Measurements from ENCODE around the gene TOM1L2.

DNA sequence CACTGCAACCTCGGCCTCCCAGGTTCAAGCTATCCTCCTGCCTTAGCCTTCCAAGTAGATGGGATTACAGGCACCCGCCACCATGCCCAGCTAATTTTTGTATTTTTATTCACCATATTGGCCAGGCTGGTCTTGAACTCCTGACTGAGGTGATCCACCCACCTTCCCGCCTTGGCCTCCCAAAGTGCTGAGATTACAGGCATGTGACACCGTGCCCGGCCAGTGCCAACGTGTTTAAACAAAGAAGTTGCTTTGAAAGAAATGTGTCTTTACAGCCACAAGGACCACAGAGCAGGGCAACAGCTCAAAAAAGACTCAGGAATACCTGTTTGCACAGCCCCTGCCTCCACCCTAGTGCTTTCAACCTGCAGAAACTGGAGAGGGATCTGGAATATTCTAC is 41.8 kb upstream of the TOM1L2 start:
- TF ChIP-seq, protein P1, sequence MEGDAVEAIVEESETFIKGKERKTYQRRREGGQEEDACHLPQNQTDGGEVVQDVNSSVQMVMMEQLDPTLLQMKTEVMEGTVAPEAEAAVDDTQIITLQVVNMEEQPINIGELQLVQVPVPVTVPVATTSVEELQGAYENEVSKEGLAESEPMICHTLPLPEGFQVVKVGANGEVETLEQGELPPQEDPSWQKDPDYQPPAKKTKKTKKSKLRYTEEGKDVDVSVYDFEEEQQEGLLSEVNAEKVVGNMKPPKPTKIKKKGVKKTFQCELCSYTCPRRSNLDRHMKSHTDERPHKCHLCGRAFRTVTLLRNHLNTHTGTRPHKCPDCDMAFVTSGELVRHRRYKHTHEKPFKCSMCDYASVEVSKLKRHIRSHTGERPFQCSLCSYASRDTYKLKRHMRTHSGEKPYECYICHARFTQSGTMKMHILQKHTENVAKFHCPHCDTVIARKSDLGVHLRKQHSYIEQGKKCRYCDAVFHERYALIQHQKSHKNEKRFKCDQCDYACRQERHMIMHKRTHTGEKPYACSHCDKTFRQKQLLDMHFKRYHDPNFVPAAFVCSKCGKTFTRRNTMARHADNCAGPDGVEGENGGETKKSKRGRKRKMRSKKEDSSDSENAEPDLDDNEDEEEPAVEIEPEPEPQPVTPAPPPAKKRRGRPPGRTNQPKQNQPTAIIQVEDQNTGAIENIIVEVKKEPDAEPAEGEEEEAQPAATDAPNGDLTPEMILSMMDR (IDR thresholded peaks at IDR 0.05; ENCODE audit: borderline replicate concordance, extremely low read depth, low read length, poor library complexity, severe bottlenecking) = no peak
- no peak for TF ChIP-seq EZH2 (IDR thresholded peaks at IDR 0.05; ENCODE audit: borderline replicate concordance, low read depth, low read length, severe bottlenecking)
